HEK293T (cell line): ENCODE results near the gene DVL2.

ENCODE experiments used
- ARNT ChIP-seq: fragments of 450-650 bp; IDR thresholded peaks from 2 replicates; pipeline ENCODE4 v1.6.1; 2017; ENCODE audit warnings: mild to moderate bottlenecking
- BHLHE40 ChIP-seq: fragments of 450-650 bp; IDR thresholded peaks from 2 replicates; pipeline ENCODE4 v1.6.1; 2016; ENCODE audit warnings: mild to moderate bottlenecking, moderate library complexity, borderline replicate concordance
- CTBP1 ChIP-seq: fragments of 450-650 bp; IDR thresholded peaks from 2 replicates; pipeline ENCODE4 v1.6.1; 2016; ENCODE audit warnings: borderline replicate concordance
- ELF4 ChIP-seq: fragments of 450-650 bp; IDR thresholded peaks from 2 replicates; pipeline ENCODE4 v1.6.1; 2017; ENCODE audit warnings: antibody characterized with exemption
- FOXA1 ChIP-seq: fragments of 450-650 bp; IDR thresholded peaks from 2 replicates; pipeline ENCODE4 v1.6.1; 2016; ENCODE audit warnings: mild to moderate bottlenecking
- FOXK2 ChIP-seq: fragments of 450-650 bp; IDR thresholded peaks from 2 replicates; pipeline ENCODE4 v1.6.1; 2016; ENCODE audit warnings: mild to moderate bottlenecking
- FOXM1 ChIP-seq: fragments of 450-650 bp; IDR thresholded peaks from 2 replicates; pipeline ENCODE4 v1.6.1; 2017; ENCODE audit warnings: mild to moderate bottlenecking, borderline replicate concordance
- HDGF ChIP-seq: fragments of 450-650 bp; IDR thresholded peaks from 2 replicates; pipeline ENCODE4 v1.6.1; 2017; ENCODE audit warnings: antibody characterized with exemption, borderline replicate concordance
- LEF1 ChIP-seq: fragments of 450-650 bp; IDR thresholded peaks from 2 replicates; pipeline ENCODE4 v1.6.1; 2017; ENCODE audit warnings: mild to moderate bottlenecking, borderline replicate concordance
- PKNOX1 ChIP-seq: fragments of 450-650 bp; IDR thresholded peaks from 2 replicates; pipeline ENCODE4 v1.6.1; 2016
- SP1 ChIP-seq: fragments of 450-650 bp; IDR thresholded peaks from 2 replicates; pipeline ENCODE4 v1.6.1; 2017
- SUZ12 ChIP-seq: fragments of 450-650 bp; IDR thresholded peaks from 2 replicates; pipeline ENCODE4 v1.6.1; 2016; ENCODE audit warnings: mild to moderate bottlenecking
- TARDBP ChIP-seq: fragments of 450-650 bp; IDR thresholded peaks from 2 replicates; pipeline ENCODE4 v1.6.1; 2016
- ZNF384 ChIP-seq: fragments of 450-650 bp; IDR thresholded peaks from 2 replicates; pipeline ENCODE4 v1.6.1; 2016

- no peak for TF ChIP-seq TARDBP
- TF ChIP-seq HDGF: no peak
- TF ChIP-seq FOXA1: no peak
- no peak for TF ChIP-seq PKNOX1
- no peak for TF ChIP-seq FOXK2
- no peak for TF ChIP-seq SUZ12
- TF ChIP-seq ZNF384: no peak
- TF ChIP-seq FOXM1: no peak
- no peak for TF ChIP-seq ELF4
- TF ChIP-seq SP1: no peak
- TF ChIP-seq BHLHE40: no peak
- no peak for TF ChIP-seq ARNT
- TF ChIP-seq LEF1: no peak
- TF ChIP-seq CTBP1: no peak
Observed at GRCh38 chr17:7259555-7259889, 25.2 kb upstream of the DVL2 start.
